Suppressor macrophage treated with lipopolysaccharide for 1 hour (primary cell): ENCODE measurements around the gene GJB6.
A peak's percentile ranks its signal among the peaks of the same experiment; 100 is the strongest.

Experiments used
- DNase-seq, 3 donors: peaks; one replicate each; pipeline ENCODE4 v3.0.0-alpha.2; 2020 to 2022

Gene GJB6

GRCh38 chr13:20222553-20222952 lies 9.6 kb downstream of the GJB6 start:
- no peak for DNase-seq

DNA sequence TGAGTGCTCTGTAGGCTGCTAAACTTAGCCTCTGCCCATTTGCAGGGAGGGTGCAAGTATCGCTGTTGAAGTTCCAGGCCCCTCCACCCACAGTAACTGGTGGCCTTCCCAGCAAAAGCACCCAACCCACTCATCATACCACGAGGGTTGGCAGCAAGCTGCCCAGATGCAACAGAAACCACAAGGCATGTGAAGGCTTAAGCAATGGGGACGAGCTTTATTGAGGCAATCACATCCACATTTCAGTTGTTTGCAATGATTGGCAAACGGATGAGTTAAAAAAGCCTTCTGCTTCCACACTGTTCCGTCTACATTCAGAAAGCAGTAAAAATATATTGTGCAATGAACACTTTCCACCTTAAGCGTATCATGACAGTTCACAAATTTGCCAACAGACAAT lies 10.3 kb downstream of the GJB6 start:
- DNase-seq: peak; percentile 91 to 94 (median 94)

DNA sequence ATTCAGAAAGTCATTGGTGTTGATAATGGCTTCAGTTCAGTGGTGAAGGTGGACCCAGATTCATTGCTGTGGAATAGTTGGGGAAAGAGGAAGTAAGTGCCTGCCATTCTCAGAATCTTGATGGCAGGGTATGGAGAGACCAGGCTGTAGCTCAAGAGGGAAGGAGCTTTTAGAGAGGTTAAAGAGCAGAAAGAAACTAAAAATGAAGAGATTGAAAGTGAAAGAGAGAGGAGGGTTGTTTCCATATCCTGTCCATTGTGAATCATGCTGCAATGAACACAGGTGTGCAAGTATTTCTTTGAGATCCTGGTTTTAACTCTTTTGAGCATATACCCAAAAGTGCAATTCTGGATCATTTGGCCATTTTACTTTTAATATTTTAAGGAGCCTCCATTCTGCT lies 12.5 kb downstream of the GJB6 start:
- DNase-seq: peak in 2 of 3 donors; percentile 25 to 40

- no peak for DNase-seq
These were observed 15.0 kb downstream of the GJB6 start for GRCh38 chr13:20217168-20217567.

DNA sequence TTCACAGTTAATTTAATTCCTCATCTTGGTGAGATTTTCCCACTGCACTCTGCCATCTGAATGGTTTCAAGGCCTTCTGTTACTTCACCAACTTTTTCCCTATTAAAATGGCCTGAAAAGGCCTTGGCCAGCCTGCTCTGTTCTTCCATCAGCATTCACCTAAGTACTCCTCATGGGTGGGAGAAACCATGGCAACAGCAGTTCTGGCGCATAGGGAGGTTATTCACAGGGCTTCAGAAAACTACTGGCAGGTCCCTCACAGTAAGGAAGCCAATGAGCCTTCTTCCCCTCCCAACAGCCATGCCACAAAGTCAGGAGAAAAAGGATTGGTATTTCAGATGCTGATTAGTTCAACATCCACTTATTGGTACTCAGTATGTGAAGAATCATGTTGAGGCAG lies 22.2 kb downstream of the GJB6 start:
- DNase-seq: no peak

DNA sequence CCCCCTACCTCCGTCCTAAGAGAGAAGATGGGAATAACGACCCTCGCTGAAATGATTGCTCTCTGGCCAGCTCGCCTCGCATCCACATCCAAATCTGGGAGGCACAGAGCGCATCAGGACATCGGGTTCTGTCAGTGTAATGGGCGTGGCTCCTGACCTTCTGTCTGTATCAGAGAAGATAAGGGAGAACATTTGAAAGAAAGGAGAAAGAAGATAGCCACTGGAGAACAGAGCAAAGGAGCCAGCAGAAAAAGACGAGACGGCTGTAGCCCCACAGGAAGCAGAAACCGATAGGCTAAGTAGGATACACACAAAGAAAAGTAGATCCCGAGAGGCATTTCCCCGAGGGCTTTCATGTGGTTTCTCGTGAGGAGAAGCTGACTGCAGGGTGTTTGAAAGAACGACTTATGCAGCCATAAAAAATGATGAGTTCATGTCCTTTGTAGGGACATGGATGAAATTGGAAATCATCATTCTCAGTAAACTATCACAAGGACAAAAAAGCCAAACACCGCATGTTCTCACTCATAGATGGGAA lies 25.4 kb downstream of the GJB6 start:
- no peak for DNase-seq

DNA sequence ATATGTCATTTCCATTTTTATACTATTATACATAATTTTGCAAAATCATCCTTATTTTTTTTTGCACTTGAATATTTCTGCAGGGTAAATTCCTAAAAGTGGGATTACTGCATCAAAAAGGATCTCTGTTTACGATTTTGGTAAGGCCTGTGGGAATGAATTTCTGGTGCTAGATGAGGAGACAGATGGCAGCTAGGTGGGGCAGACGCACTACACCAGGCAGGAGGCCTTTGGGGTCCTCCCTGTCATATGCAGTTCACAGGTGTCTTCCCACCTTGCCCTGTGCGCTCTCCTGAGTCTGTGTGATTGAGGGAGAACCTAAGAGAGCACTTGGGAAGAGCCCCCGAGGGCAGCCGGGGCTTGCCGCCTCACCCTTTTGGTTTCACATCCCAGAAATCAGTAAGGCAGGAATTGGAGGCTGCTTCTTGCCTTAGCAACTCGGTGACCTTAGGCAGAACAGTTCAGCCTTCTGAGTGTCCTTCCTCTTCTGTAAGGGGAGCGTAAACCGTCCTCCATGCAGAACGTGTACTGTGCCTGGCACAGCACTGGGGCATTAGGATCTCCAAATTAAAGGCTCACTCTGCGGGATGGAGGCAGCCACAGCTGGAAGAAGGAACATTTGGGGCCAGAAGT lies 25.9 kb downstream of the GJB6 start:
- peak in 2 of 3 donors; percentile 25 to 37 for DNase-seq

GRCh38 chr13:20198781-20199180 lies 33.3 kb downstream of the GJB6 start:
- DNase-seq: no peak

DNA sequence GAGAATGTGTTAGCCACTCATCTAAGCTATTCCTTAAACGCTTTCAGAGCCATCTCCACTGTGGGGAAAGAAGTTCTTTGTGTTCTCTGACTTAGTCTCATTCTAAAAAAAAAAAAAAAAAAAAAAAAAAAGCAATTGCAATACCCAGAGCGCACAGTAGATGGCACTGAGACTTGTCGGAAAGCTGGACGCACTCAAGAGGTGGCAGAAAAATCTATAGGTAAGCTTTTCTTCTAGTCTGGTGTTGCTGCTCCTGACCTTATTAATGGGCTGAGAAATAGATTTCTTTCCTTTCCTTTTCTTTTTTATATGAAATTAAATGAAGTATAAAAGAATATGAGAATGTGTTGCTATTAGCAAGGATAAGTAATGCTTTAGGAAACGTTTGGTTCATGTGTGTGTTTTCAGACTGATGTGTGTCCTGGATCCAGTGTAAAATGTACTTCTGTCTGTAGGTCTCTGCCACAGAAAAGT lies 34.7 kb downstream of the GJB6 start:
- peak; percentile 43 to 70 (median 66) for DNase-seq

DNA sequence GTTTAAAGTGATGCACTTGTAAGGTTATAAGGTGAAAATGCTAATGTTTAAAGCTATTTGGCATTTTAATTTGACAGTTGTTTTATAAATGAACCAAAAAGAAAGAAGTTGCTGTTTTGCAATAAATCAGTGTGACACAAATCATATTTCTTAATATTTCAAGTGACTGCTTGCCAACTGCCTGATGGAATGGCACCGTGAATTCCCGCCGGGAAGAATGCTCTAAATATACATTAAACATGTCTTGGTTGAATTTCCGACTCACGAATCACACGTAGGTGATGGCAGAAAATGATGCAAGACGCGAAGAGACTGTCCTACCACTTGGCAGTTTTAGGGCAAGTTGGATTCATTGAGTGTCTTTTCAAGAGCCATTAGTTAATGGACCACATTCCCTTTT lies 36.3 kb downstream of the GJB6 start:
- DNase-seq: peak; percentile 44 to 59 (median 52)

- DNase-seq: peak; percentile 75 to 81 (median 81)
These were observed 38.0 kb downstream of the GJB6 start for GRCh38 chr13:20193907-20194631.

DNA sequence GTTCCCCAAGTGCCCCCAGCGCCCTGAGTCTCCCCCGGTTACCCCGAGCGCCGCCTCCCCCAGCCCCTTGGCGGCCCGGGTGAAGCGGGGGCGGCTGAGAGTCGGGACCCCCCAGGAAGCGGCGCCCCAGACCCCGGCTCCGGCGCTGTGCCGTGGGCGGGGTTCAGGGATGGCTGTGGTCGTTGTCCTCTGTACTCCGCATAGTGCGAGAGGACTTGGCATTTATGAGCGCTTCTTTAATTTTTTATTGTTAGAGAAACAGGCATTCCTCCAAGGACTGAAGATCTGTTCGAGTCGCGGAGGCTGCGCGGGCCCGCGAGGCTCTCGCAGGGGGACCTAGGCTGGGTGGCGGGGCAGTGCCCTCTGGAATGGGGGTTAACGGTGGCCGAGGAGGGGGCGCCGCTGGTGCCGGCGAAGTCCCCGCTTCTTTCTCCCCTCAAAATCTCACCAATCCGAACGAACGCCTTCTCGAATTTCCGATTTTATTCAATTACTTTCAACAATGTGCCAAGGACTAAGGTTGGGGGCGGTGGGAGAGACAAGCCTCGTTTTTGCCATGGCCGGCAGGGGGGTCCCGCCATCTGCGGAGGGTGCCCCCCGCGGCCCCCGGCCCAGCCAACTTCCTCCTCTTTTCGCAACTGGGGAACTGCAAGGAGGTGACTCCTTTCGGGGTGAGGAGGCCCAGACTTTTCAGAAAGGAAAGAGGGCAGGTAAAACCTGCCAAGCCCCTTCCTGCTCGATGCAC lies 38.8 kb downstream of the GJB6 start:
- DNase-seq: no peak

DNA sequence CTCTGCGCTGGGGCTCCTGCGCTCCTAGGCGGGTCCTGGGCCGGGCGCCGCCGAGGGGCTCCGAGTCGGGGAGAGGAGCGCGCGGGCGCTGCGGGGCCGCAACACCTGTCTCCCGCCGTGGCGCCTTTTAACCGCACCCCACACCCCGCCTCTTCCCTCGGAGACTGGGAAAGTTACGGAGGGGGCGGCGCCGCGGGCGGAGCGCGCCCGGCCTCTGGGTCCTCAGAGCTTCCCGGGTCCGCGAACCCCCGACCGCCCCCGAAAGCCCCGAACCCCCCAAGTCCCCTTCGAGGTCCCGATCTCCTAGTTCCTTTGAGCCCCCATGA lies 39.3 kb downstream of the GJB6 start, which contains the start of gene GJB2:
Gene GJB2 (minus strand): TSS at position 103 of the 326 bp plus-strand sequence. CDS start 3,357 bp downstream, outside the sequence.
- DNase-seq: peak in 1 of 3 donors; percentile 53

GRCh38 chr13:20192158-20192835 lies 39.8 kb downstream of the GJB6 start:
- peak; percentile 46 to 65 (median 56) for DNase-seq

GRCh38 chr13:20191311-20192157 lies 40.6 kb downstream of the GJB6 start:
- DNase-seq: peak; percentile 30 to 50 (median 35)

DNA sequence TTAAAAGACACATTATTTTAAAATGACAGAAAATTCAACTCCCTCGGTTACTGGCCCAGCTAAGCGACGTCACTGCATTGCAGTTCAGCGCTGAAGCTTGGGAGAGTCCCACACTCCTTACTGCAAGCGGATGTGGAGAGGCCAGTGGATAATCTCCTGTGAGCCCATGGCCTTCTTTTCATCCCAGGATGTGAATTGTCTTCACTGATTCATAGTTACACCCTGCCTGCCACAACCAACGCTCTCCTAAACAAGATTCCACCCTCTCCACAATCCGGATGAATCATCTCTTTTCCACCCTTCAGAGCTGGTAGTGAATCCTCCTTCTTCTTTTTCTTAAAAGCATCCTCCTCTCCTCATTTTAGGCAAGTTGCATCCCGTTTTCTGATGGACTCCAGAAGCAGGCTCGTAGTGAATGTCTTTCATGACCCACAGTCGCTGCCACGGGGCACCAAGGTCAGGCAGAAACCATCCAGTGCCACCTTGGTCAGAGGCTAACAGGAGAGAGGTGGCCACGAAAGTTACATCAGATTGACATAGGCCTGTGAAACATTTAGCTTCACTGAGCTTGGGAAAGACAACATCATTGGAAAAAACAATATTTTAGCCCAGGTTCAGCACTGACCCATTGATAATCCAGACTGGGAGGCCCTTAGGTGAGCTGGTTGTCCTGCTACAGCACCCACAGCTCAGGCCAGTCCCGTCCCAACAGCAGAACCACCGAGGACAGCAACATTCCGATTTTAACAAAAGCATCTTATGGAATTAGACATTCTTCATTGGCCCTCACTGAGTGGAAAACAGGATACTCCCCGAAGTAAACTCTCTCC lies 41.4 kb downstream of the GJB6 start:
- DNase-seq: no peak

GRCh38 chr13:20190076-20190475 lies 42.0 kb downstream of the GJB6 start:
- no peak for DNase-seq

DNA sequence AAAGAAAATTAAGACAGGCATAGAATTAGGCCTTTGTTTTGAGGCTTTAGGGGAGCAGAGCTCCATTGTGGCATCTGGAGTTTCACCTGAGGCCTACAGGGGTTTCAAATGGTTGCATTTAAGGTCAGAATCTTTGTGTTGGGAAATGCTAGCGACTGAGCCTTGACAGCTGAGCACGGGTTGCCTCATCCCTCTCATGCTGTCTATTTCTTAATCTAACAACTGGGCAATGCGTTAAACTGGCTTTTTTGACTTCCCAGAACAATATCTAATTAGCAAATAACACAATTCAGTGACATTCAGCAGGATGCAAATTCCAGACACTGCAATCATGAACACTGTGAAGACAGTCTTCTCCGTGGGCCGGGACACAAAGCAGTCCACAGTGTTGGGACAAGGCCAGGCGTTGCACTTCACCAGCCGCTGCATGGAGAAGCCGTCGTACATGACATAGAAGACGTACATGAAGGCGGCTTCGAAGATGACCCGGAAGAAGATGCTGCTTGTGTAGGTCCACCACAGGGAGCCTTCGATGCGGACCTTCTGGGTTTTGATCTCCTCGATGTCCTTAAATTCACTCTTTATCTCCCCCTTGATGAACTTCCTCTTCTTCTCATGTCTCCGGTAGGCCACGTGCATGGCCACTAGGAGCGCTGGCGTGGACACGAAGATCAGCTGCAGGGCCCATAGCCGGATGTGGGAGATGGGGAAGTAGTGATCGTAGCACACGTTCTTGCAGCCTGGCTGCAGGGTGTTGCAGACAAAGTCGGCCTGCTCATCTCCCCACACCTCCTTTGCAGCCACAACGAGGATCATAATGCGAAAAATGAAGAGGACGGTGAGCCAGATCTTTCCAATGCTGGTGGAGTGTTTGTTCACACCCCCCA lies 43.2 kb downstream of the GJB6 start:
- peak; percentile 53 to 64 (median 56) for DNase-seq

GRCh38 chr13:20186771-20187170 lies 45.3 kb downstream of the GJB6 start:
- no peak for DNase-seq
